NCI-H345 (cell line): ENCODE measurements around the gene ARIH2.

Experiments
- DNase-seq: peaks from one replicate; lab custom pipeline; 2025; lab: John Stamatoyannopoulos, UW

Gene ARIH2

GRCh38 chr3:48929358-48930035 lies 10.9 kb downstream of the ARIH2 start:
- DNase-seq = no peak

- no peak for DNase-seq
Measured at GRCh38 chr3:48930590-48930989, 11.9 kb downstream of the ARIH2 start.

GRCh38 chr3:48931944-48932580 lies 13.4 kb downstream of the ARIH2 start:
- no peak for DNase-seq

DNA sequence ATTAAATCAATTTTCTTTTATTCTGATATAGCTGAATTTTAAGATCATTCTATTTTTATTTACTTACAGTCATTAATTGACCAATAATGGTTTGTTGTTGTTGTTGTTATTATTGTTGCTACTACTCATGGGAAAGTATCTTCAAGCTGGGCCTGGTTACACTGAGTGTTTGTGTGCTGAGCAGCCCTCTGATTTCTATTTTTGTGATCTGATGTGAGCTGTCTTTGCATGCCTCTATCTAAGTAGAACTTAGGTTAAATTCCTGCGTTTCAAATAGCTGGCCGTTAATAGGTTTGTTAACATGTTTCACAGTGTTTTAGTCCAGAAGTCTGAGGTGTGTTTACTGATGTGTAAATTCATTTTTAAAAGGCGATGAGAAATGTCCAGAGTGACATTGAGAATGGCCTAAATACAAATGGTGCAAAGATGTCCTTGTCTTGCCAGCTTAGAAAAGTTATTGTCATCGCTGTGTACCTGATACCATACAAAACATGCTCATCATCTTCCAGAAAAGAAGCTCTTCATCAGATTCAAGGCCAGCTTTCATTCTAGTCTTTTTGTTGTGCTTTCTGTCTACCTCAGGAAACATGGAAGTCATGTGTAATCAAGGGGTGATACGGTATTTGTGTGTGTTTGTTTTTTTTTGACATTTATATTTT lies 15.8 kb downstream of the ARIH2 start:
- no peak for DNase-seq

- DNase-seq = no peak
Measured at GRCh38 chr3:48935530-48935929, 16.9 kb downstream of the ARIH2 start.

- no peak for DNase-seq
Measured at GRCh38 chr3:48938156-48938555, 19.5 kb downstream of the ARIH2 start.

DNA sequence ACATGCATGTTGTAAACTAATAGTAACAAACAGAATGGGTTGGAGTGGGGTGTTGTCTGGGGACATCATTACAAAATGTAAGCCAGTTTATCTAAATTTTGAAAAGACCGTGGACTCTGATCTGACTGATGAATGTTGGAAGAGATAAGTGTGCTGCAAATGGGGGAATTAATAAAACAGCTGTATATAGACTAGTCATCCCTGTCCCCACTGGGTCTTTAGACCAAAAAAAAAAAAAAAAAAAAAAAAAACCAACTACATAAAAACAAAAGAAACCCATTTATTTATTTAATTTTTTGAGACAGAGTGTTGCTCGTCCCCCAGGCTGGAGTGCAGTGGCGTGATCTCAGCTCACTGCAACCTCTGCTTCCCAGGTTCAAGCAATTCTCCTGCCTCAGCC lies 20.0 kb downstream of the ARIH2 start:
- no peak for DNase-seq

- DNase-seq = no peak
Measured at GRCh38 chr3:48945432-48945831, 26.8 kb downstream of the ARIH2 start.

DNA sequence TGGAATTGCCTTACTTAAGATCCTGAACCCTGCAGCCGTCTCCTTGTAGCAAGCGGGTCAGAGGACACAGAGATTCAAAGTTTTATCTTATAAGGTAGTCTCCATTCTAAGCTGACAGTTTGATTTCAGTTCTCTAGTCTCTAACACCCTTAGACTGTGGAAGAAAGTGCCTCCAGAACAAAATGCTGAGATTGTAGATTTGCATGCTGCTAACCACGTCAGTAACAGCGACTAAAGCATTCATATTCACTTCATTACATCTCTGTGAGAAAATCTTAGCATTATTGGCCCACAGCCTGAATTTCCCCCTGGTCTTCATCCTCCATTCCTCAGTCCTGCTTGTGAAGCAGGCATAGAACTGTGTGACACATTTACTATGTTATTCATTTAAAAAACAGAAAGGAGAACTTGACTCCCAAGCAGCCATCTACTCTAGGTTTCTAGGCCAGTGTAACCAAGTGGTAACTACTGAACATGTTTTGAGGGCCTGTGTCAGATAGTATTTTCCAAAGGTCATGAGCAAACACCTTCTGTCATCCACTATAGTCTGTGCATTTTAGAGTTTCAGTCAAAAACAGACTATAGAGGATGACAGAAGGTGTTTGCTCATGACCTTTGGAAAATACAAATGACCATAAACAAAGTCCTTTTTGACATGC lies 27.4 kb downstream of the ARIH2 start:
- no peak for DNase-seq

DNA sequence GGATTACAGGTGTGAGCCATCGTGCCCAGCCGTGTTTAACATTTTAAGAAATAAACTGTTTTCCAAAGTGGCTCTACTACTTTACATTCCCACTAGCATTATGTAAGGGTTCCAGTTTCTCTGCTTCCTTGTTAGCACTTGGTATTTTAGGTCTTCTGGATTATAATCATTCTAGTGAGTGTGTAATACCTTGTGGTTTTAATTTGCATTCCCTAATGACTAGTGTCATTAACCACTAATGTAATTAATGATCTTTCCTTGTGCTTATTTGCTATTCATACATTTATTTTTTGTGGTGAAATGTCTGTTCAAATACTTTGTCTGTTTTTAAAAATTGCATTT lies 30.7 kb downstream of the ARIH2 start:
- DNase-seq = no peak

DNA sequence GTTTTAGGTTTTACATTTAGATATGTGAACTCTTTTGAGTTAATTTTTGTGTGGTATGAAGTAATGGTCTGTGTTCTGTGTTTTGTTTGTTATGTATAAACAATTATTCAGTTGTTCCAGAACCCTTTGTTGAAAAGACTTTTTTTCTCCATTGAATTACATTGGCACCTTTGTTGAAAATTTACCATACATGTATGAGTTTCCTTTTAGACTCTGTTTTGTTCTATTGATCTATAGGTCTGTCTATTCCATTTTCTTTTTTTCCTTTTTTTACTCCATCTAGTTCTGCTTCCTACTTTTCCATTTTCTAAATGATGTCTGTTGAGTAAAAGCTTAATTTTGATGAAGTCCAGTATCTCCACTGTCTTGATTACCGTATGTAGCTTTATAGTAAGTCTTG lies 31.4 kb downstream of the ARIH2 start:
- no peak for DNase-seq

GRCh38 chr3:48951764-48952163 lies 33.1 kb downstream of the ARIH2 start:
- DNase-seq = no peak

DNA sequence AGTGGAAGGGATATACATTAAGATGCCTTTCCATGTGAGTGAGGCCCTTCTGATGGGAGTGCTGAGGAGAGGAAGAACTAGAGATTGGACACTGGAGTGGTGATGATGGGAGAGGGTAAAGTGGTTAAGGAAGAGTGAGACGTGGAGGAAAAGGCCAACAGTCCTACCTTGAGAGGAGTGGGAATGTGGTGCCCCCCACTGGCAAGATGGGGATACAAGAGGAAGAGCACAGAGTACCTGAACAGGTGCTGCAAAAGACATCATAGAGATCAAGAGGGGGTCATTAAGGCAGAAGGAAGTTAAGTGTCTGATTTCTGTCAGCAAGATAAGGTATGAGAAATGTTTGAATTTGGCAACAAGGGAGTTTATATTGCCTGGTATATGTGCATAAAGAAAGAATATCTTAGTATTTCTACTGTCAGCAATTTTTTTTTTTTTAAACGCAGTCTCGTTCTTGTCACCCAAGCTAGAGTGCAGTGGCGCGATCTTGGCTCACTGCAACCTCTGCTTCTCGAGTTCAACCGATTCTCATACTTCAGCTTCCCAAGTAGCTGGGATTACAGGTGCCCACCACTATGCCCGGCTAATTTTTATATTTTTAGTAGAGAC lies 34.0 kb downstream of the ARIH2 start:
- no peak for DNase-seq

- no peak for DNase-seq
Measured at GRCh38 chr3:48957006-48957705, 38.5 kb downstream of the ARIH2 start.

GRCh38 chr3:48960841-48961413 lies 42.3 kb downstream of the ARIH2 start:
- DNase-seq = no peak

DNA sequence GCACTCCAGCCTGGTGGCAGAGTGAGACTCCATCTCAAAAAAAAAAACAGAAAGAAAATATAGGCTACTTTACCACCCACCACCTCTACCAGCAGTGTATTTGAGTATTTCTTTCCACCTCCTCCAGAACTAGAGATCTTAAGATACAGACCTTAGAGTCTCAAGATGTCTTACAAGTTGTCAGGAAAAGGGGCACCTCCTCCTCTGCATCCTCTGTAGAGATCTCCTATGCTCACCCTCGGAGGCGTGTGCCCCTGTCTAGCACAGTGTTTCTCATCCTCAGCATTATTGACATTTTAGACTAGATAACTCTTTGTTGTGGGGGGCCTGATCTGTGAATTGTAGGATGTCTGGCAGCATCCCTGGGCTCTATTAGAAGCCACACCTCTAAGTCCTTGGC lies 43.7 kb downstream of the ARIH2 start:
- no peak for DNase-seq

GRCh38 chr3:48962939-48963338 lies 44.3 kb downstream of the ARIH2 start:
- DNase-seq = no peak

DNA sequence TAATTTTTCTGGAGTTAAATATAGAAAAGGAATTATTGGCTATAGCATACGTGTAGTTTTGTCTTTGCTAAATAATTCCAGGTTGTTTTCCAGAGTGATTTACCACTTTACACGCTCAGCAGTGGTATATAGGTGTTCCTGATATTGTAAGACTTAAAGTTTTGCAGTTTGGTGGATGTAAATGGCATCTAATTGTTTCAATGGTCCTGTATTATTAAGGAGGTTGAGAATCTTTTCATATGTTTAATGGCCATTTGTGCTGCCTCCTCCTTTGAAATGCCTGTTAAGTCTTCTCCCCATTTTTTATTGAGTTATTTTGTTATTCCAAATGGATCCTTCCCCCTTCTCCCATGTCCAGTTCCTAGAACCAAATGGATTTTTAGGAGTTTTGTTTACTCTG lies 44.9 kb downstream of the ARIH2 start:
- no peak for DNase-seq

DNA sequence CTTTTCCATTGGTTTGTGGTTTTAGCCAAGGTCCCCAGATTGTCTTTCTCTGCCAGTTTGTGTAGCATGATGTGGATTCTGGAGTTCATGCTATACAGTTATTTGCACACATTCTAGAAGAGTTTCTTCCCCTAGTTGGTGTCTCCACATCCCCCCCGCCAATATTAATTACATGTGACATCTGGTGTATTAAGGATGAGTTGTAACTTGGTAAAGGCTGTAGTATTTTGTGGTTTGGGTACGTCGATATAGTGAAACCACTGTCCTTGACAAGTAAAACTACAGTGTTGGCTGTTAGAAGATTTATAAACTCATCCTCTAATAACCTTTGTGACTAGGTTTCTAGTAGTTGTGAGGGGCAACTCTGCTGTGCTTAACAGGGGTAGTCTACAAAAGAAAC lies 47.7 kb downstream of the ARIH2 start:
- no peak for DNase-seq

- DNase-seq = no peak
Measured at GRCh38 chr3:48966876-48967361, 48.3 kb downstream of the ARIH2 start.

- no peak for DNase-seq
Measured at GRCh38 chr3:48970586-48970985, 51.9 kb downstream of the ARIH2 start.
